Smooth muscle cell (in vitro differentiated cells): Measurements from ENCODE around the gene ATP6V1E1. TPM values are rescaled to one million over a fixed set of nuclear protein-coding genes. Genes with fewer than 3 reads are reported as not detected.

Experiments used
- DNase-seq: peaks from one replicate; lab custom pipeline; 2025; ENCODE audit not compliant: unreplicated experiment; lab: John Stamatoyannopoulos, UW
- H2AFZ ChIP-seq: fragments of 200-600 bp; sonication (generic); 2 replicates; pipeline ENCODE4 v1.6.0; 2016; ENCODE audit warnings: antibody characterized with exemption, low read depth, mild to moderate bottlenecking
- H3F3A ChIP-seq: fragments of 200-600 bp; sonication (generic); 2 replicates; pipeline ENCODE4 v1.6.0; 2017; ENCODE audit warnings: antibody characterized with exemption, low read depth
- H3K27ac ChIP-seq: fragments of 200-600 bp; sonication (generic); 2 replicates; pipeline ENCODE4 v1.5.1; 2016; ENCODE audit warnings: low read depth, mild to moderate bottlenecking
- H3K27me3 ChIP-seq: fragments of 200-600 bp; sonication (generic); 2 replicates; pipeline ENCODE4 v1.6.1; 2016; ENCODE audit warnings: low read depth, mild to moderate bottlenecking
- H3K36me3 ChIP-seq: fragments of 200-600 bp; sonication (generic); 2 replicates; pipeline ENCODE4 v1.5.1; 2016; ENCODE audit warnings: low read depth
- H3K4me1 ChIP-seq: fragments of 200-600 bp; sonication (generic); 2 replicates; pipeline ENCODE4 v1.5.1; 2016; ENCODE audit warnings: low read depth
- H3K4me2 ChIP-seq: fragments of 200-600 bp; sonication (generic); 2 replicates; pipeline ENCODE4 v1.6.0; 2016; ENCODE audit warnings: mild to moderate bottlenecking
- H3K4me3 ChIP-seq: fragments of 200-600 bp; sonication (generic); 2 replicates; pipeline ENCODE4 v1.5.1; 2016; ENCODE audit warnings: mild to moderate bottlenecking
- H3K79me2 ChIP-seq: fragments of 200-600 bp; sonication (generic); 2 replicates; pipeline ENCODE4 v1.6.0; 2016; ENCODE audit warnings: low read depth, mild to moderate bottlenecking
- H3K9ac ChIP-seq: fragments of 200-600 bp; sonication (generic); 2 replicates; pipeline ENCODE4 v1.6.0; 2016; ENCODE audit warnings: low read depth
- H3K9me3 ChIP-seq: fragments of 200-600 bp; sonication (generic); replicated peaks from 2 replicates; pipeline ENCODE4 v1.5.1; 2016; ENCODE audit warnings: low read depth
- H4K20me1 ChIP-seq: fragments of 200-600 bp; sonication (generic); 2 replicates; pipeline ENCODE4 v1.6.0; 2016; ENCODE audit warnings: low read depth
- WGBS: methylation state at CpG from one replicate; pipeline ENCODE4 v1.1.7; 2016; ENCODE audit warnings: low lambda C conversion rate; 5-methylcytosine and 5-hydroxymethylcytosine counted together
- polyA plus RNA-seq: library from polyadenylated mRNA; unstranded; fragments of >200 nt; fragmentation: Nextera tagmentation; extraction: Ambion mirVana; gene quantifications from 2 replicates; pipeline ENCODE4 v1.2.1, GENCODE V29; 2016
- total RNA-seq: library from RNA; depleted of rRNA; stranded (reverse); fragments of >200 nt; gene quantifications from 2 replicates; pipeline ENCODE4 v1.2.3, GENCODE V29; 2014
- TF ChIP-seq, protein P1 (sequence below): fragments of 200-600 bp; sonication (generic); IDR thresholded peaks from 2 replicates; pipeline ENCODE4 v1.5.1; 2017; ENCODE audit warnings: borderline replicate concordance, mild to moderate bottlenecking, antibody characterized with exemption; ENCODE audit not compliant: insufficient read depth, poor library complexity, severe bottlenecking

The ATP6V1E1 gene
- total and polyA plus RNA-seq, 2 experiments from 2014 or later: 85.7 to 117 TPM

DNA sequence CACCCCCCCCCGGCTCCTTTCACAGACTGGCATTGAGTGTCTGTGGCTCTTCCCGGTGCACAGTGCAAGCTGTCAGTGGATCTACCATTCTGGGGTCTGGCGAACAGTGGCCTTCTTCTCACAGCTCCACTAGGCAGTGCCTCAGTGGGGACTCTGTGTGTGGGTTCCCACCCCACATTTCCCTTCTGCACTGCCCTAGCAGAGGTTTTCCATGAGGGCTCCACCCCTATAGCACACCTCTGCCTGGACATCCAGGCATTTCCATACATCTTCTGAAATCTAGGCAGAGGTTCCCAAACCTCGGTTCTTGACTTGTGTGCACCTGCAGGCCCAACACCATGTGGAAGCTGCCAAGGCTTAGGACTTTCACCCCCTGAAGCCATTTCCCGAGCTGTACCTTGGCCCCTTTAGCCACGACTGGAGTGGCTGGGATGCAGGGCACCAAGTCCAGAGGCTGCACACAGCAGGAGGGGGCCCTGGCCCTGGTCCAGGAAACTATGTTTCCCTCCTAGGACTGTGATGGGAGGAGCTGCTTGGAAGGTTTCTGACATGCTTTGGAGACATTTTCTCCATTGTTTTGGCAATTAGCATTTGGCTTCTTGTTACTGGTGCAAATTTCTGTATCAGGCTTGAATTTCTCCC is 36.0 kb upstream of the ATP6V1E1 start:
- no peak overlapping the region for H3K27ac ChIP-seq
- H3K27me3 ChIP-seq: no peaks in the 10 kb centered on the region
- no peaks in the 10 kb centered on the region for H3K9me3 ChIP-seq
- H3K9ac ChIP-seq: no peak overlapping the region
- peaks cover 7% of the 10 kb centered on the region for H4K20me1 ChIP-seq
- no peak overlapping the region for H3K4me2 ChIP-seq
- no peaks in the 10 kb centered on the region for H3K36me3 ChIP-seq
- H3K79me2 ChIP-seq: peaks cover 10% of the 10 kb centered on the region
- H2AFZ ChIP-seq: no peak overlapping the region
- H3K4me1 ChIP-seq: no peaks in the 10 kb centered on the region
- WGBS: 95% methylated on average over 6 of the region's 6 CpGs
- TF ChIP-seq, protein P1, sequence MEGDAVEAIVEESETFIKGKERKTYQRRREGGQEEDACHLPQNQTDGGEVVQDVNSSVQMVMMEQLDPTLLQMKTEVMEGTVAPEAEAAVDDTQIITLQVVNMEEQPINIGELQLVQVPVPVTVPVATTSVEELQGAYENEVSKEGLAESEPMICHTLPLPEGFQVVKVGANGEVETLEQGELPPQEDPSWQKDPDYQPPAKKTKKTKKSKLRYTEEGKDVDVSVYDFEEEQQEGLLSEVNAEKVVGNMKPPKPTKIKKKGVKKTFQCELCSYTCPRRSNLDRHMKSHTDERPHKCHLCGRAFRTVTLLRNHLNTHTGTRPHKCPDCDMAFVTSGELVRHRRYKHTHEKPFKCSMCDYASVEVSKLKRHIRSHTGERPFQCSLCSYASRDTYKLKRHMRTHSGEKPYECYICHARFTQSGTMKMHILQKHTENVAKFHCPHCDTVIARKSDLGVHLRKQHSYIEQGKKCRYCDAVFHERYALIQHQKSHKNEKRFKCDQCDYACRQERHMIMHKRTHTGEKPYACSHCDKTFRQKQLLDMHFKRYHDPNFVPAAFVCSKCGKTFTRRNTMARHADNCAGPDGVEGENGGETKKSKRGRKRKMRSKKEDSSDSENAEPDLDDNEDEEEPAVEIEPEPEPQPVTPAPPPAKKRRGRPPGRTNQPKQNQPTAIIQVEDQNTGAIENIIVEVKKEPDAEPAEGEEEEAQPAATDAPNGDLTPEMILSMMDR: no peak
- DNase-seq: no peak
- no peak overlapping the region for H3K4me3 ChIP-seq
- H3F3A ChIP-seq: no peaks in the 10 kb centered on the region

DNA sequence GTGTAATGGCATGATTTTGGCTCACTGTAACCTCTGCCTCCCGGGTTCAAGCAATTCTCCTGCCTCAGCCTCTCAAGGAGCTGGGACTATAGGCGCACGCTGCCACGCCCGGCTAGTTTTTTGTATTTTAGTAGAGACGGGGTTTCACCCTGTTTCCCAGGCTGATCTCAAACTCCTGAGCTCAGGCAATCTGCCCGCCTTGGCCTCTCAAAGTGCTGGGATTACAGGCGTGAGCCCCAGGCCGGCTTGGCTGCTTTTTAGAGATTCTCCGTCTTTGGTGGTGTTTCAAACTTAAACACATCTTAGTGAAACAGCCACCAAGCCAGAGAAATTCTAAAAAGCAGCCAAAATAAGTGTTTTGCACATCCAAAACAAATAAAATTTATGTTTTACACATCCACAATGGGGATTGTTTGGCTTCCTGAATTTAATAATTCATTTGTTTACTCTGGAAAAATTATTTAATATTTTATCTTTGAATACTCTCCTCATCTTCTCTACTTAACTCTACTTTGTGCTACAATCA is 28.4 kb upstream of the ATP6V1E1 start:
- H3K4me3 ChIP-seq: no peak overlapping the region
- DNase-seq: no peak
- 97% methylated on average over 10 of the region's 10 CpGs for WGBS
- no peak overlapping the region for H2AFZ ChIP-seq
- H3F3A ChIP-seq: no peaks in the 10 kb centered on the region
- H3K4me1 ChIP-seq: no peaks in the 10 kb centered on the region
- H3K4me2 ChIP-seq: no peak overlapping the region
- TF ChIP-seq, protein P1: no peak
- H3K9me3 ChIP-seq: no peaks in the 10 kb centered on the region
- no peak overlapping the region for H3K9ac ChIP-seq
- peaks cover 3% of the 10 kb centered on the region for H3K79me2 ChIP-seq
- no peaks in the 10 kb centered on the region for H3K27me3 ChIP-seq
- H3K36me3 ChIP-seq: peaks cover 3% of the 10 kb centered on the region
- peaks cover 4% of the 10 kb centered on the region for H4K20me1 ChIP-seq
- H3K27ac ChIP-seq: no peak overlapping the region

DNA sequence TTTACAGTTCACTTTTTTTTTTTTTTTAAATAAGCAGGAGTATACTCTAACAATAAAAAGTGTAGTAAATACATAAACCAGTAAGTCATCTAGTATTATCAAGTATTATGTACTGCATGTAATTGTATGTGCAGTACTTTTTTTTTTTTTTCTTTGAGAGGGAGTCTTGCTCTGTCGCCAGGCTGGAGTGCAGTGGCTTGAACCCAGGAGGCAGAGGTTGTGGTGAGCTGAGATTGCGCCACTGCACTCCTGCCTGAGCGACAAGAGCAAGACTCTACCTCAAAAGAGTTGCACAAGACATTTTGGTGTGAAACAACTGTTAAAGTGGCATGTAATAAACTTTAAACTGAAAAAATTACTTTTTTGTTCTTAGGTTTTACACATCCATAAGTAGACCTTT is 26.7 kb upstream of the ATP6V1E1 start:
- no peak for DNase-seq
- no peak overlapping the region for H3K4me3 ChIP-seq
- peaks cover 4% of the 10 kb centered on the region for H4K20me1 ChIP-seq
- WGBS: 96% methylated on average over 3 of the region's 3 CpGs
- H3K4me1 ChIP-seq: no peaks in the 10 kb centered on the region
- H3K27ac ChIP-seq: no peak overlapping the region
- H3K79me2 ChIP-seq: peaks cover 3% of the 10 kb centered on the region
- no peaks in the 10 kb centered on the region for H3F3A ChIP-seq
- no peak overlapping the region for H3K4me2 ChIP-seq
- no peaks in the 10 kb centered on the region for H3K27me3 ChIP-seq
- no peak overlapping the region for H2AFZ ChIP-seq
- no peaks in the 10 kb centered on the region for H3K9me3 ChIP-seq
- H3K9ac ChIP-seq: no peak overlapping the region
- TF ChIP-seq, protein P1: no peak
- H3K36me3 ChIP-seq: peaks cover 3% of the 10 kb centered on the region

DNA sequence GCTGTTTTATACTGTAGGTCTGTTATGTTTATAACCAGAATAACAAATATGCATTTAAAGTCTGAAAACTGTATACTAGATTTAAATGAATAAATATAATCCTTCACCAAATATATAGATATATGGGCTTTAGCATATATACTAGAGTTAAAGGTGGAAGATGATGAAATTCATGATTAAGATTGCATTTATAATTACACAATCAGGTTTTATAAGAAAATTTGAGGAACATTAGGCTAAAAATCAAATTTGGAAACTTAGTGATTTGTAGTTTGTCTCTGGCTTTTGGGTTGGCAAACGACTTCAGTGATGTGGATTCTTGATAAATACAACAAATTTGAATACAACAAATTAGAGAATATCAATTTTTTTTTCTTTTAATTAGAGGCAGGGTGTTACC is 20.0 kb upstream of the ATP6V1E1 start:
- peaks cover 27% of the 10 kb centered on the region for H4K20me1 ChIP-seq
- TF ChIP-seq, protein P1: no peak

More for the DNA sequence above, 20.0 kb upstream of the ATP6V1E1 start:
- Histone ChIP-seq H3K4me1 (no peaks in the 10 kb centered on the region), H3K9ac (no peak overlapping the region), H3K27ac (no peak overlapping the region), H3K9me3 (no peaks in the 10 kb centered on the region), H3K27me3 (no peaks in the 10 kb centered on the region), H3F3A (no peaks in the 10 kb centered on the region), H3K36me3 (no peaks in the 10 kb centered on the region), H3K79me2 (peaks cover 22% of the 10 kb centered on the region), H2AFZ (no peak overlapping the region), H3K4me2 (no peak overlapping the region), H3K4me3 (no peak overlapping the region)
- no peak for DNase-seq
- WGBS: 96% methylated on average over 1 of the region's 1 CpG
